HCT116 (cell line): ENCODE measurements around the gene HAVCR2. TPM values are rescaled to one million over a fixed set of nuclear protein-coding genes. Genes with fewer than 3 reads are reported as not detected.
"Not testable (repeated sequence)": the region's sequence is repeated elsewhere in the genome, so short reads cannot be mapped to it uniquely, and the experiment has no call there.

Experiments used
- ATAC-seq: fragments of 200-7000 bp; cut with Tn5 transposase; 2 replicates; pipeline ENCODE4 v1.9.1; 2020; ENCODE audit warnings: mild to moderate bottlenecking, moderate library complexity
- BruUV-seq: library from RNA; stranded (reverse); fragments of 400-500 nt; replicated peaks from 2 replicates; lab custom pipeline; 2021; lab: Mats Ljungman, UMichigan
- CTCF ChIA-PET: fragments of 300-600 bp; sonication (Branson Sonifier 250); formaldehyde crosslinking; loops from one replicate; lab custom pipeline; 2021; ENCODE audit warnings: antibody characterized with exemption; lab: Charles Lee
- POLR2A ChIA-PET: fragments of 300-600, 350-600 bp; sonication (Branson Sonifier 250); formaldehyde crosslinking; loops from one replicate; lab custom pipeline; 2021; ENCODE audit warnings: antibody characterized with exemption; lab: Charles Lee
- RAD21 ChIA-PET, 2 experiments: fragments of 300-600 bp; sonication (Branson Sonifier 250); formaldehyde crosslinking; loops; one replicate each; lab custom pipeline; 2023; ENCODE audit warnings: low total read pairs in 2 of 2; ENCODE audit not compliant: uncharacterized antibody in 2 of 2, unreplicated experiment in 2 of 2, low non-redundant PET in 1 of 2; lab: Charles Lee
- DNase-seq: peaks from one replicate; pipeline ENCODE4 v3.0.0-alpha.2; 2010; ENCODE audit warnings: low read depth, low spot score
- H2AFZ ChIP-seq: fragments of 200-600 bp; shearing (Covaris generic), sonication (generic); 2 replicates; pipeline ENCODE4 v1.6.1; 2017; ENCODE audit warnings: low read depth, mixed run types, mixed read lengths, antibody characterized with exemption, low read length; ENCODE audit not compliant: poor library complexity, severe bottlenecking
- H3K27ac ChIP-seq: 2 replicates; pipeline ENCODE4 v1.5.1; 2012; ENCODE audit warnings: low read depth, low read length
- H3K27me3 ChIP-seq: fragments of 200-600 bp; sonication (generic); 2 replicates; pipeline ENCODE4 v1.6.1; 2016; ENCODE audit warnings: mixed run types, low read length, mixed read lengths; ENCODE audit not compliant: insufficient read depth
- H3K36me3 ChIP-seq, 2 experiments: fragments of 200-500 bp in 1 of 2; fragments of 200-600 bp in 1 of 2; sonication (Bioruptor generic) in 1 of 2; sonication (generic) in 1 of 2; 2 replicates each; pipeline versions ENCODE4 v1.5.1 to v1.6.1; 2014 to 2016; ENCODE audit warnings: low read length in 2 of 2, inconsistent platforms in 1 of 2, mixed read lengths in 1 of 2, mixed run types in 1 of 2; ENCODE audit not compliant: insufficient read depth in 2 of 2, control insufficient read depth in 1 of 2
- H3K4me1 ChIP-seq, 2 experiments: fragments of 200-600 bp in 1 of 2; sonication (generic) in 1 of 2; 2 replicates each; pipeline versions ENCODE4 v1.5.1 to v1.6.1; 2012 to 2017; ENCODE audit warnings: low read length in 2 of 2, inconsistent platforms in 1 of 2, mild to moderate bottlenecking in 1 of 2, mixed read lengths in 1 of 2, mixed run types in 1 of 2, moderate library complexity in 1 of 2; ENCODE audit not compliant: insufficient read depth in 2 of 2, control insufficient read depth in 1 of 2
- H3K4me2 ChIP-seq: fragments of 200-600 bp; sonication (generic); 2 replicates; pipeline ENCODE4 v1.6.1; 2017; ENCODE audit warnings: mixed run types, low read length, mixed read lengths
- H3K4me3 ChIP-seq, 2 experiments: fragments of 200-600 bp in 1 of 2; sonication (generic) in 1 of 2; replicated peaks in 1 of 2; 2 replicates each; pipeline ENCODE4 v1.5.1; 2011 to 2016; ENCODE audit warnings: low read length in 2 of 2, control low read depth in 1 of 2, low read depth in 1 of 2, mild to moderate bottlenecking in 1 of 2, mixed read lengths in 1 of 2, mixed run types in 1 of 2
- H3K79me2 ChIP-seq: fragments of 200-600 bp; sonication (generic); 2 replicates; pipeline ENCODE4 v1.6.1; 2017; ENCODE audit warnings: mild to moderate bottlenecking, mixed run types, low read length, moderate library complexity, mixed read lengths; ENCODE audit not compliant: insufficient read depth
- H3K9ac ChIP-seq: fragments of 200-600 bp; sonication (generic); 2 replicates; pipeline ENCODE4 v1.6.1; 2016; ENCODE audit warnings: low read length, mixed read lengths
- H3K9me2 ChIP-seq: fragments of 200-600 bp; sonication (generic), shearing (Covaris generic); 2 replicates; pipeline ENCODE4 v1.6.1; 2017; ENCODE audit warnings: mixed run types, mild to moderate bottlenecking, moderate library complexity; ENCODE audit not compliant: insufficient read depth
- H3K9me3 ChIP-seq, 2 experiments: fragments of 200-500 bp in 1 of 2; fragments of 200-600 bp in 1 of 2; sonication (Bioruptor generic) in 1 of 2; sonication (generic) in 1 of 2; 2 replicates each; pipeline ENCODE4 v1.6.1; 2014 to 2017; ENCODE audit warnings: low read length in 2 of 2, mixed read lengths in 2 of 2, inconsistent platforms in 1 of 2, low read depth in 1 of 2, mild to moderate bottlenecking in 1 of 2, mixed run types in 1 of 2, moderate library complexity in 1 of 2; ENCODE audit not compliant: control insufficient read depth in 1 of 2, insufficient read depth in 1 of 2
- H4K20me1 ChIP-seq: fragments of 200-600 bp; sonication (generic), shearing (Covaris generic); 2 replicates; pipeline ENCODE4 v1.6.1; 2017; ENCODE audit warnings: mixed run types, mild to moderate bottlenecking, moderate library complexity; ENCODE audit not compliant: insufficient read depth
- CEBPB ChIP-seq: IDR thresholded peaks from 2 replicates; pipeline ENCODE4 v1.6.1; 2012; ENCODE audit warnings: low read depth
- EGR1 ChIP-seq: IDR thresholded peaks from 2 replicates; pipeline ENCODE4 v1.6.1; 2012; ENCODE audit warnings: low read depth
- EZH2phosphoT487 ChIP-seq: fragments of 200-600 bp; IDR thresholded peaks from 2 replicates; pipeline ENCODE4 v1.6.1; 2018; ENCODE audit warnings: antibody characterized with exemption, borderline replicate concordance
- FOSL1 ChIP-seq: IDR thresholded peaks from 2 replicates; pipeline ENCODE4 v1.6.1; 2012; ENCODE audit warnings: low read depth
- JUND ChIP-seq: IDR thresholded peaks from 2 replicates; pipeline ENCODE4 v1.6.1; 2012
- SRF ChIP-seq: IDR thresholded peaks from 2 replicates; pipeline ENCODE4 v1.6.1; 2012; ENCODE audit warnings: low read depth
- TCF7L2 ChIP-seq: IDR thresholded peaks from 2 replicates; pipeline ENCODE4 v1.7.0; 2011; ENCODE audit warnings: borderline replicate concordance, inconsistent platforms; ENCODE audit not compliant: insufficient read depth, insufficient read length; ENCODE audit errors: extremely low read depth
- intact Hi-C: fragments of 100-400 bp; cut with micrococcal nuclease; formaldehyde crosslinking; loops from 2 replicates; pipeline ENCODE4 v1.10.0; 2022
- total RNA-seq: library from RNA; stranded (reverse); gene quantifications from one replicate; pipeline ENCODE4 v1.2.1, GENCODE V29; 2021; ENCODE audit not compliant: unreplicated experiment
- TF ChIP-seq, protein P1 (sequence below): IDR thresholded peaks from 2 replicates; pipeline ENCODE4 v1.6.1; 2012

Gene HAVCR2
- total RNA-seq, 1 experiment from 2014 or later = 0.07 TPM

GRCh38 chr5:157049605-157050004, 59.2 kb downstream of the HAVCR2 start:
- intact Hi-C loops = no loop called here
- no peaks in the 10 kb centered on the region for H3K79me2 ChIP-seq
- ChIA-PET CTCF (no interaction called here), RAD21 (no interaction called here), POLR2A (no interaction called here)
- H3K9ac ChIP-seq = no peak overlapping the region
- H3K4me1 ChIP-seq = peaks cover 0 to 37% of the 10 kb centered on the region in 2 experiments; a peak in 2 of 4 replicates
- no peak overlapping the region for H3K27ac ChIP-seq
- peak overlapping the region; percentile 39 for H2AFZ ChIP-seq
- no peaks in the 10 kb centered on the region for H3K36me3 ChIP-seq
- H3K4me2 ChIP-seq = peak overlapping the region; percentile 68
- H3K9me3 ChIP-seq = no peaks in the 10 kb centered on the region
- no peaks in the 10 kb centered on the region for H3K9me2 ChIP-seq
- no peaks in the 10 kb centered on the region for H4K20me1 ChIP-seq
- peak overlapping the region in 1 of 2 experiments; percentile 33; a peak in 2 of 4 replicates for H3K4me3 ChIP-seq
- DNase-seq = peak; percentile 10
- no peaks in the 10 kb centered on the region for H3K27me3 ChIP-seq
- BruUV-seq = no TSS peak
- TF ChIP-seq FOSL1 (peak; percentile 40), EZH2phosphoT487 (no peak), CEBPB (0 out of 2 replicates have a peak, but pooled peaks have one; percentile 34)
- ATAC-seq = peak; percentile 68

- no TSS peak for BruUV-seq
- Histone ChIP-seq H3K27me3 (no peaks in the 10 kb centered on the region), H3K4me3 (no peak overlapping the region), H3K4me1 (peaks cover 0 to 37% of the 10 kb centered on the region in 2 experiments; a peak in 2 of 4 replicates), H3K4me2 (no peak overlapping the region), H3K9ac (no peak overlapping the region), H3K79me2 (no peaks in the 10 kb centered on the region), H4K20me1 (no peaks in the 10 kb centered on the region), H3K9me2 (no peaks in the 10 kb centered on the region), H3K36me3 (no peaks in the 10 kb centered on the region), H3K9me3 (no peaks in the 10 kb centered on the region), H3K27ac (no peak overlapping the region), H2AFZ (no peak overlapping the region)
- ChIA-PET CTCF (no interaction called here), POLR2A (no interaction called here), RAD21 (no interaction called here)
- no peak for ATAC-seq
- DNase-seq = no peak
- TF ChIP-seq TCF7L2 (no peak), EGR1 (no peak), JUND (no peak), SRF (no peak)
- TF ChIP-seq, protein P1, sequence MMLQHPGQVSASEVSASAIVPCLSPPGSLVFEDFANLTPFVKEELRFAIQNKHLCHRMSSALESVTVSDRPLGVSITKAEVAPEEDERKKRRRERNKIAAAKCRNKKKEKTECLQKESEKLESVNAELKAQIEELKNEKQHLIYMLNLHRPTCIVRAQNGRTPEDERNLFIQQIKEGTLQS = no peak
- intact Hi-C loops = no loop called here
Observed at GRCh38 chr5:157047898-157048297, 60.9 kb downstream of the HAVCR2 start.

- DNase-seq, H3K4me3 ChIP-seq, H2AFZ ChIP-seq, H3K9me3 ChIP-seq, CTCF ChIA-PET, H3K79me2 ChIP-seq, H3K9ac ChIP-seq, H4K20me1 ChIP-seq, BruUV-seq, RAD21 ChIA-PET, intact Hi-C loops, H3K27ac ChIP-seq, H3K36me3 ChIP-seq, ATAC-seq, H3K4me2 ChIP-seq, POLR2A ChIA-PET, H3K27me3 ChIP-seq, H3K9me2 ChIP-seq: not testable (repeated sequence)
- H3K4me1 ChIP-seq = peaks cover 0 to 37% of the 10 kb centered on the region in 2 experiments; a peak in 2 of 4 replicates
Observed at GRCh38 chr5:157047016-157047415, 61.8 kb downstream of the HAVCR2 start.
